HEK293 (cell line): ENCODE results near the gene DLG2.

ENCODE experiments used
- CTCF ChIA-PET: fragments of 350-600 bp; formaldehyde crosslinking; extraction: SDS; loops from one replicate; lab custom pipeline; 2021; ENCODE audit warnings: antibody characterized with exemption; lab: Yijun Ruan, JAX
- POLR2A ChIA-PET: fragments of 300-600 bp; formaldehyde crosslinking; extraction: SDS; loops from one replicate; lab custom pipeline; 2020; ENCODE audit warnings: antibody characterized with exemption, inconsistent platforms; lab: Yijun Ruan, JAX
- H3K27ac ChIP-seq: fragments of 200-500 bp; sonication (Bioruptor generic); 2 replicates; pipeline ENCODE4 v1.5.1; 2014; ENCODE audit warnings: low read depth, low read length, control low read depth, inconsistent platforms; ENCODE audit errors: extremely low read depth
- H3K36me3 ChIP-seq, 2 experiments: fragments of 200-500 bp in 1 of 2; sonication (Bioruptor generic) in 1 of 2; 1 replicate in 1 of 2; 2 replicates in 1 of 2; pipeline ENCODE4 v1.5.1; 2014 to 2017; ENCODE audit warnings: inconsistent platforms in 2 of 2, low read length in 2 of 2; ENCODE audit not compliant: control insufficient read depth in 2 of 2, insufficient read depth in 1 of 2
- H3K4me1 ChIP-seq: fragments of 200-500 bp; sonication (Bioruptor generic); 2 replicates; pipeline ENCODE4 v1.5.1; 2014; ENCODE audit warnings: mild to moderate bottlenecking, low read length, inconsistent platforms; ENCODE audit not compliant: control insufficient read depth, insufficient read depth
- H3K4me3 ChIP-seq: 2 replicates; pipeline ENCODE4 v1.5.1; 2011; ENCODE audit warnings: low read depth, mild to moderate bottlenecking, control low read depth, low read length, moderate library complexity
- H3K9me3 ChIP-seq: fragments of 200-500 bp; sonication (Bioruptor generic); 2 replicates; pipeline ENCODE4 v1.5.1; 2014; ENCODE audit warnings: low read depth, low read length, inconsistent platforms; ENCODE audit not compliant: control insufficient read depth, insufficient read depth
- ELK4 ChIP-seq: IDR thresholded peaks from 2 replicates; pipeline ENCODE4 v1.6.1; 2011; ENCODE audit warnings: mild to moderate bottlenecking, low read depth, low read length, borderline replicate concordance
- KLF16 ChIP-seq: fragments of 450-650 bp; formaldehyde crosslinking; IDR thresholded peaks from 2 replicates; pipeline ENCODE4 v1.5.1; 2017; ENCODE audit warnings: missing biosample characterization, missing genetic modification characterization
- PRDM1 ChIP-seq: fragments of 450-650 bp; formaldehyde crosslinking; IDR thresholded peaks from 2 replicates; pipeline ENCODE4; 2016; ENCODE audit warnings: missing biosample characterization, missing genetic modification characterization
- SP2 ChIP-seq: fragments of 450-650 bp; formaldehyde crosslinking; IDR thresholded peaks from 2 replicates; pipeline ENCODE4 v1.5.1; 2016; ENCODE audit warnings: missing biosample characterization, missing genetic modification characterization
- YY1 ChIP-seq: fragments of 450-650 bp; formaldehyde crosslinking; IDR thresholded peaks from 2 replicates; pipeline ENCODE4 v1.5.1; 2018; ENCODE audit warnings: missing biosample characterization, missing genetic modification characterization
- ZBTB26 ChIP-seq: fragments of 450-650 bp; formaldehyde crosslinking; optimal IDR thresholded peaks from 2 replicates; pipeline ENCODE3; 2016; ENCODE audit warnings: missing biosample characterization, mild to moderate bottlenecking, missing genetic modification characterization
- ZFHX2 ChIP-seq: fragments of 450-650 bp; formaldehyde crosslinking; conservative IDR thresholded peaks from 2 replicates; pipeline ENCODE4 v1.5.1; 2016; ENCODE audit warnings: missing biosample characterization, missing genetic modification characterization
- ZFP37 ChIP-seq: fragments of 450-650 bp; formaldehyde crosslinking; IDR thresholded peaks from 2 replicates; pipeline ENCODE4 v1.5.1; 2016; ENCODE audit warnings: missing biosample characterization, missing genetic modification characterization
- ZNF335 ChIP-seq: fragments of 450-650 bp; formaldehyde crosslinking; conservative IDR thresholded peaks from 2 replicates; pipeline ENCODE4 v1.5.1; 2016; ENCODE audit warnings: missing biosample characterization, missing genetic modification characterization
- ZNF37A ChIP-seq: fragments of 450-650 bp; IDR thresholded peaks from 2 replicates; pipeline ENCODE4 v1.5.1; 2018; ENCODE audit warnings: missing biosample characterization, missing genetic modification characterization
- ZNF394 ChIP-seq: fragments of 450-650 bp; formaldehyde crosslinking; IDR thresholded peaks from 2 replicates; pipeline ENCODE4 v1.5.1; 2016; ENCODE audit warnings: missing biosample characterization, missing genetic modification characterization, mild to moderate bottlenecking, moderate library complexity, borderline replicate concordance
- ZNF416 ChIP-seq: fragments of 450-650 bp; formaldehyde crosslinking; IDR thresholded peaks from 2 replicates; pipeline ENCODE4 v1.5.1; 2016; ENCODE audit warnings: missing biosample characterization, missing genetic modification characterization
- ZNF48 ChIP-seq: fragments of 450-650 bp; formaldehyde crosslinking; IDR thresholded peaks from 2 replicates; pipeline ENCODE4 v1.5.1; 2016; ENCODE audit warnings: missing biosample characterization, missing genetic modification characterization
- ZNF561 ChIP-seq: fragments of 450-650 bp; IDR thresholded peaks from 2 replicates; pipeline ENCODE4 v1.5.1; 2018; ENCODE audit warnings: missing biosample characterization, missing genetic modification characterization, borderline replicate concordance
- ZNF600 ChIP-seq: fragments of 450-650 bp; formaldehyde crosslinking; IDR thresholded peaks from 2 replicates; pipeline ENCODE4 v1.5.1; 2016; ENCODE audit warnings: missing biosample characterization, missing genetic modification characterization
- ZNF624 ChIP-seq: fragments of 450-650 bp; formaldehyde crosslinking; IDR thresholded peaks from 2 replicates; pipeline ENCODE4 v1.5.1; 2017; ENCODE audit warnings: missing biosample characterization, missing genetic modification characterization
- ZNF692 ChIP-seq: fragments of 450-650 bp; formaldehyde crosslinking; IDR thresholded peaks from 2 replicates; pipeline ENCODE4 v1.5.1; 2016; ENCODE audit warnings: missing biosample characterization, missing genetic modification characterization
- ZNF830 ChIP-seq: fragments of 450-650 bp; IDR thresholded peaks from 2 replicates; pipeline ENCODE4 v1.5.0; 2018; ENCODE audit warnings: missing biosample characterization, missing genetic modification characterization, low read depth, mild to moderate bottlenecking, moderate library complexity
- ZSCAN23 ChIP-seq: fragments of 450-650 bp; formaldehyde crosslinking; IDR thresholded peaks from 2 replicates; pipeline ENCODE4 v1.5.1; 2016; ENCODE audit warnings: missing biosample characterization, missing genetic modification characterization
- TF ChIP-seq, protein P1 (sequence below): fragments of 450-650 bp; formaldehyde crosslinking; IDR thresholded peaks from 2 replicates; pipeline ENCODE4 v1.5.1; 2016; ENCODE audit warnings: missing biosample characterization, missing genetic modification characterization
- TF ChIP-seq, protein P2 (sequence below): fragments of 450-650 bp; IDR thresholded peaks from 2 replicates; pipeline ENCODE4 v1.5.1; 2018; ENCODE audit warnings: missing biosample characterization, mild to moderate bottlenecking, missing genetic modification characterization

DLG2 gene

DNA sequence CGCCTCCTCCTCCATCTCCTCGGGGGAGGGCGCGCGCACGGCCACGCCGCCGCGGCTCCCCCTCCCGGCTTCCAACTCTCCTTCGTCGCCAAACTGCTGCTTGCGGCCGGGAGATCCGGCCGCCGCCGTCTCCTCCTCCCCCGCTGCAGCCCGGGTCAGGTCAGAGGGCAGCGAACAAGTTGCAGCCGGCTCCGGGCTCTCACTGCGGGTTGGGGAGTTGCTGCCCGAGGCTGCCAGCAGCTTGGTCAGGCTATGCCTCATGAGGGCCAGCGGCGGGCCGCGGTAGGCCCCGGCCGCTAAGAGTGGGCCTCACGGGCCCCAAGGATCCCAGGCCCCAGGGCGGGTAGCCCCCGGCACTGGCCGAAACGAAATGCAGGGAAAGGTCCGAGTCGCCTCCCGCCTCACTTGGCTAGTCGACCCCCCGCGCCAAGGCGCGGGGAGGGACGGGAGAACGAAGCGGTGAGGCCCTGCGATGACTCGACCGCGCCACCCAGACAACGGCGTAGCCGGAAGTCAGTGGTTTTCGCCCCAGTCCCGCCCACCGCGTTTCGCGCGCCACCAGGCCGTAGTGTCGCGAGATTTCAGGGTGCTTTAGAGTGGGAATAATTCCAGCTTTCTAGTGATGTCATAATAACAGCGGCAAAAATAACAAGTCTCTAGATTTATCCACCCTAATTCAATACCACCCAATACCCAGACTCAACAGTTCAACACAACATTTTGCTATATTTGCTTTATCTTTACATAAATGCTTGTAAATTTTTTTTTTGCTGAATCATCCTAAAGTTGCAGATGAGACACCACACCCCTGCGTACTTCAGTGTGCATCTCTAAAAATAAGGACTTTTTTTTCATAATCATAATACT, 37.7 kb upstream of the DLG2 start, which contains the start of gene CREBZF (continued):
- TF ChIP-seq ELK4 = 0 out of 2 replicates have a peak, but pooled peaks have one; percentile 26
- no peak for TF ChIP-seq ZNF624 (tag by site-specific recombination)
- TF ChIP-seq, protein P1, sequence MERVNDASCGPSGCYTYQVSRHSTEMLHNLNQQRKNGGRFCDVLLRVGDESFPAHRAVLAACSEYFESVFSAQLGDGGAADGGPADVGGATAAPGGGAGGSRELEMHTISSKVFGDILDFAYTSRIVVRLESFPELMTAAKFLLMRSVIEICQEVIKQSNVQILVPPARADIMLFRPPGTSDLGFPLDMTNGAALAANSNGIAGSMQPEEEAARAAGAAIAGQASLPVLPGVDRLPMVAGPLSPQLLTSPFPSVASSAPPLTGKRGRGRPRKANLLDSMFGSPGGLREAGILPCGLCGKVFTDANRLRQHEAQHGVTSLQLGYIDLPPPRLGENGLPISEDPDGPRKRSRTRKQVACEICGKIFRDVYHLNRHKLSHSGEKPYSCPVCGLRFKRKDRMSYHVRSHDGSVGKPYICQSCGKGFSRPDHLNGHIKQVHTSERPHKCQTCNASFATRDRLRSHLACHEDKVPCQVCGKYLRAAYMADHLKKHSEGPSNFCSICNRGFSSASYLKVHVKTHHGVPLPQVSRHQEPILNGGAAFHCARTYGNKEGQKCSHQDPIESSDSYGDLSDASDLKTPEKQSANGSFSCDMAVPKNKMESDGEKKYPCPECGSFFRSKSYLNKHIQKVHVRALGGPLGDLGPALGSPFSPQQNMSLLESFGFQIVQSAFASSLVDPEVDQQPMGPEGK (tag by site-specific recombination) = peak; percentile 71; the same call in 1 of the 2 replicates
- peak; percentile 80 for TF ChIP-seq ZBTB26 (tag by site-specific recombination)
- TF ChIP-seq ZNF335 = peak; percentile 90
- no peak for TF ChIP-seq ZNF830 (tag by site-specific recombination)
- peak; percentile 28; the same call in 1 of the 2 replicates for TF ChIP-seq ZNF394 (tag by site-specific recombination)
- TF ChIP-seq, protein P2, sequence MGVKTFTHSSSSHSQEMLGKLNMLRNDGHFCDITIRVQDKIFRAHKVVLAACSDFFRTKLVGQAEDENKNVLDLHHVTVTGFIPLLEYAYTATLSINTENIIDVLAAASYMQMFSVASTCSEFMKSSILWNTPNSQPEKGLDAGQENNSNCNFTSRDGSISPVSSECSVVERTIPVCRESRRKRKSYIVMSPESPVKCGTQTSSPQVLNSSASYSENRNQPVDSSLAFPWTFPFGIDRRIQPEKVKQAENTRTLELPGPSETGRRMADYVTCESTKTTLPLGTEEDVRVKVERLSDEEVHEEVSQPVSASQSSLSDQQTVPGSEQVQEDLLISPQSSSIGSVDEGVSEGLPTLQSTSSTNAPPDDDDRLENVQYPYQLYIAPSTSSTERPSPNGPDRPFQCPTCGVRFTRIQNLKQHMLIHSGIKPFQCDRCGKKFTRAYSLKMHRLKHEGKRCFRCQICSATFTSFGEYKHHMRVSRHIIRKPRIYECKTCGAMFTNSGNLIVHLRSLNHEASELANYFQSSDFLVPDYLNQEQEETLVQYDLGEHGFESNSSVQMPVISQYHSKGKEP (tag by site-specific recombination) = 0 out of 2 replicates have a peak, but pooled peaks have one; percentile 24
- no peak for TF ChIP-seq ZNF48 (tag by site-specific recombination)
- peak; percentile 63; the same call in 1 of the 2 replicates for TF ChIP-seq ZNF561 (tag by site-specific recombination)
- TF ChIP-seq YY1 (tag by site-specific recombination) = peak; percentile 41; the same call in 1 of the 2 replicates

- peak overlapping the region; percentile 91 for H3K4me3 ChIP-seq
- CTCF ChIA-PET = interaction anchor here (0.6 to 0.7 kb wide), 2 partner anchors 28 to 217 kb away, joined by 4 to 5 read pairs; no protein-coding TSS in a partner anchor
- no peaks in the 10 kb centered on the region for H3K4me1 ChIP-seq
- peak overlapping the region; percentile 94 for H3K27ac ChIP-seq
- H3K36me3 ChIP-seq = peaks cover 14 to 48% of the 10 kb centered on the region in 2 experiments; a peak in 2 of 3 replicates
- POLR2A ChIA-PET = interaction anchor here (0.8 to 3.4 kb wide), 7 partner anchors 10 to 191 kb away, joined by 3 to 37 read pairs (median 4); partner anchors contain the start of genes CCDC83, TMEM126A and TMEM126B
- no peaks in the 10 kb centered on the region for H3K9me3 ChIP-seq
- TF ChIP-seq ZNF37A (tag by site-specific recombination) (no peak), ZNF416 (no peak), ZNF335 (peak; percentile 90), ZNF600 (tag by site-specific recombination) (peak; percentile 74), PRDM1 (tag by site-specific recombination) (peak; percentile 75), ZFHX2 (no peak), ZFP37 (tag by site-specific recombination) (0 out of 2 replicates have a peak, but pooled peaks have one; percentile 29), ZSCAN23 (tag by site-specific recombination) (no peak), SP2 (tag by site-specific recombination) (peak; percentile 57), KLF16 (tag by site-specific recombination) (peak; percentile 23; the same call in 1 of the 2 replicates), ZNF692 (tag by site-specific recombination) (no peak)
- TF ChIP-seq, protein P2 (tag by site-specific recombination) = 0 out of 2 replicates have a peak, but pooled peaks have one; percentile 44
Observed at GRCh38 chr11:85663753-85664614, 36.8 kb upstream of the DLG2 start.
